Sigmoid colon (tissue), 4 donors: ENCODE measurements around the gene DENND4A.

Source experiments
- CTCF ChIP-seq, 4 experiments: fragments of 450-650 bp in 3 of 4; fragments of 200-600 bp in 1 of 4; IDR thresholded peaks; one replicate each; pipeline ENCODE4 v1.5.1; 2016 to 2019; ENCODE audit warnings: antibody characterized with exemption in 4 of 4, mild to moderate bottlenecking in 3 of 4, moderate library complexity in 2 of 4
- EP300 ChIP-seq, 4 donors: sonication (generic); formaldehyde crosslinking; IDR thresholded peaks; one replicate each; pipeline ENCODE4 v1.6.1; 2017; ENCODE audit warnings: antibody characterized with exemption in 4 of 4
- POLR2A ChIP-seq, 2 donors: fragments of 450-650 bp; IDR thresholded peaks; one replicate each; pipeline ENCODE4 v1.6.1; 2016; ENCODE audit warnings: antibody characterized with exemption in 2 of 2, mild to moderate bottlenecking in 2 of 2, moderate library complexity in 2 of 2
- POLR2AphosphoS5 ChIP-seq, 4 donors: sonication (generic); formaldehyde crosslinking; IDR thresholded peaks; one replicate each; pipeline ENCODE4 v1.6.1; 2017; ENCODE audit warnings: antibody characterized with exemption in 4 of 4

GRCh38 chr15:65752151-65752700, 39.9 kb downstream of the DENND4A start:
- TF ChIP-seq POLR2A (IDR thresholded peaks at IDR 0.05) (no peak), POLR2AphosphoS5 (IDR thresholded peaks at IDR 0.05) (no peak), CTCF (IDR thresholded peaks at IDR 0.05) (no peak), EP300 (IDR thresholded peaks at IDR 0.05) (no peak)
